Embryonic facial prominence (tissue), 1 donor: ENCODE results near the gene TBC1D22A.
"Not testable (repeated sequence)": the region's sequence is repeated elsewhere in the genome, so short reads cannot be mapped to it uniquely, and the experiment has no call there.

Experiments used
- DNase-seq: peaks from one replicate; pipeline ENCODE4 v3.0.0-alpha.2; 2016; ENCODE audit errors: extremely low spot score

Gene TBC1D22A

DNA sequence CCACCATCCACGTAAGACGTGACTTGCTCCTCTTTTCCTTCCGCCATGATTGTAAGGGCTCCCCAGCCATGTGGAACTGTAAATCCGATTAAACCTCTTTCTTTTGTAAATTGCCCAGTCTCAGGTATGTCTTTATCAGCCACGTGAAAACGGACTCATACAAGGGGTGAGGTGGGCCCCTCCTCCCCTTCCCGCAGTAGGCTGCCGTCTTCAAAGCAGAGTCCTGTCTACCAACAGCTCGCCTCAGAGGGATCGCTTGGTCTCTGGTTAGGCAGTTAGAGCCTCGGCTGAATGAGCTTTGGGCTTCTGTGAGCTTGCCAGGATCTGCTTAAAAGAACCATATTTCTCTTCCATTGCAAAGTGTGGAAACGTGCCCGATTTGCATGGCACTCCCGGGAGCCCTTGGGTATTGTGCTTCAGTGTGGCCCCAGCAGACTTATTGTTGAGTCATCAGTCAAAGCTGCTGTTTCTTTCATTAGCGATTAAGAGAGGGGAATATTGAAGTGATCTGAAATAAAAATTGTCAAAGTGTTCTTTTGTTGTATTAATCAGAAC is 338.3 kb downstream of the TBC1D22A start:
- DNase-seq = no peak

DNA sequence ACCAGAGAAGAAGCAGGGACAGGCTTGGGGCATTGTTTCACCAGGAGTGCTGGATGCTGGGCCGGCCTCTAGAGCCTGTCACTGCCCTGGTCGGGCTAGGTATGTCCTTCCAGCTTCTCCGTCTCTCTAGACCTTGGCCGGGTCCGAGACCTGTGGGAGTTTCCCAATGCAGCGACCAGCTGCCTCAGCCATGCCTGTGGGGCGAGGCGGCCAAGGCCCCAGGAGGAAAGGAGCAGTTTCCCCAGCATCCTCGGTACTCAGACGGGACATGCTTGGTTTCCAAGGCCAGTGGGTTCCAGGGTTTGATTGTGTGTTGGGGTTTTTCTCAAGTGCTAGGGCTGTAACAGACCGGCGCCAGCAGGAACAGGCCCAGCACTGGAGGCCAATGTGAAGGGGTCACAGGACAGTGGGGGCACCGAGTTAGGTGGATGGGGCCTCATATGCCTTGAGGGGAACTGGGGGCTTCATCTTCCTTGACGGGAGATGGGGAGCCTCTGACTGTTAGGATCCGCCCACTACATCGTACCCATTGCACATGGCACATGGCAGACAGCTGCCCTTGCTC is 339.0 kb downstream of the TBC1D22A start:
- no peak for DNase-seq

DNA sequence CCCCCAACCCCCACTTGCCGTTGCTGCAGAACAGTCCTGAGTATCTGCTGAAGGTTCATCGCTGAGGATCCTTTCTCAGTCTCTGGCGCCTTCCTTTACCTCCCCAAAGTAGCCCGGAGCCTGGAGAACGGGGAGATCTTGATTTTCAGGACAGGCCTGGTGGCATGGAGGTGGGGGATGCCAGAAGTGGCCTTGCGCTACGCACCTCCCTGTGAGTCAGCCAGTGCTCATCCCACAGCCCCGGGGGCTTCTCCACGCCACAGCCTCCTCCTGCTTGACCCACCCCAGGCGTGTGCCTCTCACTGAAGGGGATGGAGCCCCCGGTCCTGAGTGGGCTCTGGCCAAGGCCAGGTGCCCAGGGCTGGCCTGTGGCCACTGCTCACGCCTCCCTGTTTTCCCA is 339.6 kb downstream of the TBC1D22A start:
- no peak for DNase-seq

DNA sequence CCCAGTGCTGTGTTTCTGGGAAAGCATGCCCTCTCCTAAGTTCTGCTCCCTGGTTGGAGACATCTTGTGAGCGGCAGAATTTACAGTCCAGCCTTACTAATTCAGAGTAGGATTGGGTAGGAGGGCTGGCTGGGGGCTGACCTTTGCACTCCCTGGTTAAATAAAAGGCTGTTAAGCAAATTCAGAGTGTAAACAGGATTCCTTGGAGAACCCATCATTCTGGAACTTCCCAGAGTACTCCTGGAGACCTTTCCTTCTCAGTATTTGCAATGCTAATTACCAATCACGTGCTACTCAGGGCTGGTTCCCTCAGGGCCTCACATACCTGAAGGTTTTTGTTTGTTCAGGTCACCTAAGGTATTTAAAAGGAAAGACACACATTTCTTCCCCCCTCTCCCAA is 340.2 kb downstream of the TBC1D22A start:
- DNase-seq = no peak

DNA sequence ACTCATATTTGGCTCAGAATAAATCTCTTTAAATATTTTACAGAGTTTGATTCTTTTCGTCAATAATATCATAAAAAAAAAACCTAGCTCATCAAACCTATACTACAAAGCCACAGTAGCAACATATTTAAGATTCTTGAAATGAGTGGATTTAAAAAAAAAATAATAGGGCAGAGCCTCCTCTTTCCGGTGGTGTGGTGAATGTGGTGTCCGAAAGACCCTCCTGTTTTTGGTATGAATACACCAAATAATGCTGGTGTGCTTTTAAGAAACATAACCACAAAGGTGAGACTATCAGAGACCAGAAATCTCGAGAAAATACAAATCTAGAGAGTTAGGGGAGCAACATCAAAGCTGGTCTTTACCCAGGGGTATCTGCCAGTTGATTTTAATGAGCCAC is 342.6 kb downstream of the TBC1D22A start:
- no peak for DNase-seq

DNA sequence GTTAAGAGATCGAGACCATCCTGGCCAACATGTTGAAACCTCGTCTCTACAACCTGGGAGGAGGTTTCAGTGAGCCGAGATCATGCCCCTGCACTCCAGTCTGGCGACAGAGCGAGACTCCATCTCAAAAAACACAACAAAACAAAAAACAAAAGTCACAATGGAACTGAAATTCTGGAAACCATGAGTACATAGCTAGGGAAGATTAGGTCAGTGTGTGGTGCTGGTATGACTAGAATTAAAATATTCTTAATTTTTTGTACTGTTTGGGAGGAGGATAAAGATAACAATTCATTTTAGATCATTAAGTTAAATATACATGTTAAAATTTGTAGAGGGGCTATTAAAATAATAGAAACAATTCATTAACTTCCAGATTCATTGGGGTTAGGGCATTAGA is 344.4 kb downstream of the TBC1D22A start:
- no peak for DNase-seq

DNA sequence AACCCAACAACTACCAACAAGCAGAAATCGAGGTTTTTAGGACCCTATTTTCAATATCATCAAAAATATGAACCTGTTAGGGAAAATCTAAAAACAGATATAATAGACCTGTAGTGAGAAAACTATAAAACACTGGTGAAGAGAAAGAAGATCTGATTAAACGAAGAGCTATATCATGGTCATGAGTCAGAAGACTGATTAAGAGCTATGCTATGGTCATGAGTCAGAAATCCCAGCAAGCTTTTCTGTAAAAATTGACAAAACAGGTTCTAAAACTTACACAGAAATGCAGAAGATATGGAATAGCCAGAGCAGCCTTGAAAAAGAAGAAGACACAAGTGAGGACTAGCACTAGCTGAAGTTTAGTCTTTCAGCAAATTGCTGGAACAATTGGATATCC is 345.0 kb downstream of the TBC1D22A start:
- DNase-seq = no peak

DNA sequence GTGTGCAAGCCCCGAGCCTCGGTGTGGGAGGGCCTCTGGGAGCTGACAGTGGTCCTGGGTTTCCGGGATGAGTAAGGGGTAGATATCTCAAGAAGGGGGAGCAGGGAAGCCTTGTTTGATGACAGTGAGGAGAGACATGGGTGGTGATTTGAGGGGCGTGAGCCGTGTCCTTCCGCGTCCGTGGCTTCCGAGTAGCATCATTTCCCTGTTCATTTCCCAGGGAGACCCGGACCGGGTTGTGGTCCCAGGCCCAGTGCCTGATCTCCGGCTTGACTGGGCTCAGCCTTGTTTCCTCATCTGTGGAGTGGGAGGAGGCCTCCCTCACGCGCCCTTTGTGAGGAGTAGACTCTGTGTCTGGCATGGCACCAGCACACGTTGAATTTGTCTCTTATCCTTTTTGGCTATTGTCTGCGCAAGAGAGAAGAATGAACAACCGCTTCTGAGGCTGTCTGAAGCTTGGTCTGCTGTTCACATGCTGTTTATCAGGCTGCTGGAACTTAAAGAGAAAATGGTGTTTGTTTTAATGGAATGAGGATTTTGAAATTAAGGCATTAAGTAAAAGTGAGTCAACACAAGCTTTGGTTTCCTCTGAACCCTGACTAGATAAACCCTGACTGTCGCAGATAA is 348.5 kb downstream of the TBC1D22A start:
- DNase-seq = no peak

DNA sequence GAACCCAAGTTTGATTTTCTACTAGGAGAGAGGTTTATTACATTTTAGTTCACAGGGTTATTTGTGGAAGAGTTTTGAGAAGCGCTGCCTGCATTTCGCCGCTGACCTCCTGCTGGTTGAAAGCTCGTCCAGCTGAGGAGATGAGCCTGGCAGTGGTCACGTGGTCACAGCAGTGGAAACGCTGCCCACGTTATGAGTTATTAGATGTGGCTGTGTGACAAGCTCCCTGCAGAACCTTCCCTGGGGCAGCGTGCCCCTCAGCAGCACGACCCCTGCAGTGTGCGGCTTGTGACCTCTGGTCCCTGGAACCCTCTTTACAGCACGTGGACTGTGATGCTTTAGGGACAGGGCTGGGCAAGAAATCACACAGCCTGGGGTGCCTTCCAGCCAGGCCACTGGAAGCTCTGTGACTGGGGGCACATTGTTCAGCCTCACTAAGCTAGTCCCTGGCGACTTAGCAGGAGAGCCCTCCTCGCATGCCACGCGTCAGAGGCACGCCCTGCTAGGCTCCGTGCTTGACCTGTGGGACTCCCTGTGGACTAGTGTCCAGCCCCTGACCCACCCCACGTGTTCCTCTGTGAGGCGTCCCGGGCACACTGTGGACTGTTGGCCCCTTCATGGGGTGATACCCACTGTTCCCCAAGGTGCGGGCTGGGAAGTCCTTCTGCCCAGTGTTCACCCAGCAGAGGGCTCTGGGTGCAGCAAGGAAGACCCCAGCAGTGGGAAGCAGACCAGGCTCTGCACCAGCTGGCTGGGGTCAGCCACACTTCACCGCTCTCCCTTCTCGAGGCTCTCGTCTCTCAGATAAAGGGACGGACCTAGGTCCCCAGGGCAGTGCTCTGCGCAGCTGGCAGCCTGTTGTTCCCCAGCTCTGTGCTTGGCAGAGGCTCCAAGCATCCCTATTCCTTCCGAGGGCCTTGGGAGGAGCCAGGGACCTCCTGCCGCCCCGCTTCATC is 349.5 kb downstream of the TBC1D22A start:
- no peak for DNase-seq

DNA sequence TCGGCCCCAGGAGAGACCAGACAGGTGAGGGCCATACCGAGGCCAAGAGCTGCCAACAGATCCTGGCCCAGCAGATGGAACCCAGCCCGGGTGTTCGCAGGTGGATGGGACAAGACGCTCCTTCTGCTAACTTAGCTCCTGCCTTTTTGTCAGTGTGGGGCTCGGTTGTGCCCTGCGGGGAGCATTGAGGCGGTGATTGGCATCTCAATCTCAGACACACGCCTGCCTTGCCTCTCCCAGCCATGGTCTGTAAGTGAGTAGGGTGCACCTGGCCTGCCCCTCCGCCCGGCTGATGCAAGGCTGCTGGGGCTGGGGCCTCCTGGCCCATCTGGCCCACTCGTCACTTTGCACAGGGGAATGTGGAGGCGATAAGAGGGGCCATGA is 350.1 kb downstream of the TBC1D22A start:
- DNase-seq = no peak

DNA sequence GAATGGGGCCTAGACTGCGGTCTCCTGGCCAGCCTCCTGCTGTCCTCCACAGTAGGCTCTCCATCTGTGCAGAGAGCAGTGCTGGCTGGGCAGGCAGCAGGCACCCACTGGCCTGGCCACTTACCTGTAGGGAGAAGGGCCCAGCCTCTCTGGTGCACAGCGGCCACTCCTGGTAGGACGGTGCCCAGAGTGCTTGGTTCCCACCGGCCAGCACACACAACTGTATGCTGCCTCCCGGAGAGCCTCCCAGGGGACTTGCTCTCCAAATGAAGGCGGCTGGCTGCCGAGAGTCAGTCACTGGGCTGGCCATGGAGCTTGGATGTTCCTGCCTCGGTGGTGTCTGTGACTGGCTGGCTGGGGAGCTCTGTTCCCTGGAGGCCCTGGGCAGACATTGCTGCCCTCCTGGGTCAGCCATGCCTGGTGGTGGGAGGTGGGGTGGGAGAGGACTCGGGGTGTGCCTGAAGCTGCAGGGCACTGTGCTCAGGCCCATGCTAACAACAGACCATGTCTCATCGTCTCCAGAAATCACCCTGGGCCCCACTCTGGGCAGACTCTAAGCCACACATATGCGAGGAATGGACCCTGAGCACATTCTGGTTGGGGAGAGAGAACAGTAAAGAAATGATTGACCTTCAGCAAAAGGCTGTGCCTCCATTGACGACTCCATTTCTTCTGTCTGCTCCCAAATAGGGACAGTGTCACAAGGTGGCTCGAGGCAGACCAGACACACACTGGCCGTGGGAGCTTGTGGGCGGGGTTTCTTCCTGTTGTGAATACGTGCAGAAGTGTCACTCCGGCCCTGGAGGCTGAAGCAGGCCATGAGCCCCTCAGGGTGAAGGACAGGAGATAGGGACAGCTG is 350.8 kb downstream of the TBC1D22A start:
- no peak for DNase-seq

DNA sequence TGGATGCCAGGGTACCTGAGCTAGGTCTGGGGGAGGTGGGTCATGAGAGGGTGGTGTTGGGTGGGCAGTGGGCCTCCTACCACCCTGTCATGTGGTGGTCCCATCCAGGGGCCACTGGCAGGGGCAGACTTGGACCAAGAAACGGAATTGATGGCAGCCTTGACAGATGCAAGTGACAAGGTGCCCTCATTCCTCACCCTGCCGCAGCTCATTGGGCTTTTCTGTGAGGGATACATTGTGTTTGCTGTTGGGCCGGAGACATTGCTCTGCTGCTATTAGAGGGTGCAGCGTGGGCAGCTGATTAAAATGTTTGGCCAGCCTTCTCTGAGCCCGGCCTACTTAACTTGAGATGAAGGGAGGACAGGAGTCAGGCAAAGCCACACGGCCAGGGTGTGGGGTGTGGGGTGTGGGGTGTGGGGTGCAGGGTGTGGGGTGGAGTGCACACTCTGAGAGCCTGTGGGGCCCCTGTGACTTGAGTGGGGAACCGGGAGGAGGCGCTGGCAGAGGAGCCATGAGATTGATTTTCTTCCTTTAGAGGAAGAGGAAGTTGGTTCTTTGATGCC is 351.5 kb downstream of the TBC1D22A start:
- DNase-seq = no peak

DNA sequence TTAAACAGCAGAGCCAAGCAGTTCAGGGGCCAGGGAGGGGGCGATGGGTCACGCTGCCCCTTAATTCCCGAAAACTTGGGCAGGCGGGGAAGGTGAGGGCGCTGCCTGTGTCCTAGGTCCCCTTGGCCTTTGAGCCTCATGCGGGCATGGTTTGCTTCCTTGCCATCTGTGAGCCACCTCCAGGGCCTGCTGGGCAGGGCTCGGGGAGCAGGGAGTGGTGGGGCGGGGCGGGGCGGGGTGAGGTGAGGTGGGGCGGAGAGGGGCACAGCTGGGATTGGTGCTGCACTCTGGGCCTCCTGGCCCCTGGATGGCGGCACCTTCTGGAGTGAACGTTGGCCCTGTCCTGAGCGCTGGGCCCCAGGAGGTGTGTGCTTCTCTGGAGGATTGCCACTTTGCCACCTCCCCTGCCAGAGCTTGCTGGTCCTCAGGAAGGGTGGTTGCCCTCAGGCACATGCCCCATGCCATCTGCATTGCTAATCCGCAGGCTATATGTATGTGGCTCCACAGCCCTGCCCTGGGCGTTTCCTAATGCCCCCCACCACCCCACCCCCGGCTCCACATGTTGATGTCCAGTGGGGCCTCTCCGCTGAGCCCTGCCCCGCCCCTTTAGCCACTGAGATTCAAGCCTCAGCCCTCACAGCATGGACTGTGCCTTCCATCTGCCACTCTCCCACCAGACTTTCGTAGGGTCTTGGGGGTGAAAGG is 352.5 kb downstream of the TBC1D22A start:
- no peak for DNase-seq

DNA sequence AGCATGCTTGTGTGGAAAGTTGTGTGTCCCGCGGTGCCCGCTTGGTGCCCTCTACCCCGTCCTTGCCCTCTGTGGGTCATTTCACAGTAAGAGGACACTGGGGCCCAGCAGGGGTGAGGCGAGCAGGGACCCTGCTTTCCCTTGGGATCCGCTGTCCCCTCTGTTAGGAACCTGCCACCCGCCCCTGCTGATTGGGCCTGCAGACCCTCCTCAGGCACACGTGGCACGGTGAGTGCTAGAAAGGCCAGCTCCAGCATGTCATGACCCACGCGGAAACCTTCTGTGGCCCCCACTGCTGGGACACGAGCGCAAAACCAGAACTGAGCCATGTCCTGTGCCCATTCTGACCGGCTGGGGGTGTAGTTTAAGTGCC is 353.1 kb downstream of the TBC1D22A start:
- DNase-seq = no peak

DNA sequence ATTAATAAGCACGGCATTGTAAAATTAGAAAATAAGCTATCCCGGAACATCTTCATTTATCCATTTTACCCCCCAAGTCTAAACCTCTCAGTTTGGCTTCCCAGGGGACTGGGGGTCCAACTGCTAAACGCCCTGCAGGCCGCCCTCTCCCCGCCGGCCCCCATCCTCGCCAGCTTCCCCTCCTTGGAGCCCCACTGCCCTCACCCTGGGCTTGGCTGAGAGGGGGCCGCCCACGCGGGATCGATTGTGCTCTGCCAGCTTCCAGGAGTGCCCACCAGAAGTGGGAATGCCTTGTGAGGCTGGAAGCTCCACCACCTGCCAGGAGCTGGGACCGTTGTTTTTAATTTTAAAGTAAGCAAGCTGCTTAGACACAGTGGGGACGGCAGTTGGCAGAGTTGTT is 353.5 kb downstream of the TBC1D22A start:
- no peak for DNase-seq

DNA sequence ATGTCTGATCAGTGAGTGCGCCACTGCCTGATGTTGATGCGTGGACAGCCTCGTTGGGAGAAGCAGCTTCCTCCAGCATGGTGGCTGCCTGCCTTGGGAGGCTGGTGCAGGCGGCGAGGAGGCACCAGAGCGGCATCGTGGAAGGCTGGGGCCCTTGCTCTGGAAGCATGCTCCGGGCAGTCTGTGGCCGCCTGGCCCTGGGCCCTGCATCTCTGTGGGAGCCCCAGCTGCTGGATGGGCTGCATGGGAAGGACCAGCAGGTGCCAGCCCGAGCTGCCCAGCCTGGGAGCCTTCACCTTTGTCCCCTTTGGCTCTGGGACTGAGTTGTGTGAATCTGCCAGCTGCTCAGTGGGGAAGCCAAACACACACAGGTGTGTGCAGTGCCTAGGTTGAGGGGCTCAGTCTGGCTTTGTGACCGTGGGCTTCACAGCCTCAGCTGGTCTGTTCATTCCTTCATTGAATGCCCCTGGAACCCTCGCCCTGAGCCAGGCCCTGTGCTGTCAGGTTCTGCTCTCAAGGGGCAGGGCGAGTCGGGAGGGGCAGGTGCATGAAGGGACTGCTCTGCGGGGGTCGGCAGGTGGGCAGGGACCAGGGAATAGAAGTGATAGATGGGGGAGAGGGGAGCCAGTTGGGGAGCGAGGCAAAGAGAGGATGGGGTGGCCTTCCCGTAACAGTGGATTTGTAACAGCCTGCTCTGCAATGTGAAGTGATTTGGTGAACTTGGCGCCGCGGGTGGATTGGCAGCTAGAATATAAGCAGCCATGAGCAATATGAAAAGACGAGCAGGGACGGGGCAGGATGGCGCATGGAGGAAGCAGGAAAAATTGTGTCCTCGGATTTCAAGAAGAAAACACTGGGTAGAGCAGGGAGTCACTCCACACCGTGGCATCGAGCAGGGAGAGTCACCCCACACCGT is 354.2 kb downstream of the TBC1D22A start:
- no peak for DNase-seq

DNA sequence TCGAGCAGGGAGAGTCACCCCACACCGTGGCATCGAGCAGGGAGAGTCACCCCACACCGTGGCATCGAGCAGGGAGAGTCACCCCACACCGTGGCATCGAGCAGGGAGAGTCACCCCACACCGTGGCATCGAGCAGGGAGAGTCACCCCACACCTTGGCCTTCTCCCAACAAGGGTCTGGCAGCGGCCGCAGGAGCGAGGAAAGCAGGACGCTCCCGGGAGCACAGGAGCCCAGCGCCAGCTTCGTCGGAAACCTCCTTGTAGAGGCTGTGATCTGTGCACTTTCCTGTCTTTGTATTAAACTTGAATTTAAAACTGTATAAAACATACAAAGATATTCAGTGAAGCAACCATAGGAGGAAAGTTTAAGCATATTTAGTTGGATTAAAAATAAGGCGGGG is 355.0 kb downstream of the TBC1D22A start:
- DNase-seq = not testable (repeated sequence)

DNA sequence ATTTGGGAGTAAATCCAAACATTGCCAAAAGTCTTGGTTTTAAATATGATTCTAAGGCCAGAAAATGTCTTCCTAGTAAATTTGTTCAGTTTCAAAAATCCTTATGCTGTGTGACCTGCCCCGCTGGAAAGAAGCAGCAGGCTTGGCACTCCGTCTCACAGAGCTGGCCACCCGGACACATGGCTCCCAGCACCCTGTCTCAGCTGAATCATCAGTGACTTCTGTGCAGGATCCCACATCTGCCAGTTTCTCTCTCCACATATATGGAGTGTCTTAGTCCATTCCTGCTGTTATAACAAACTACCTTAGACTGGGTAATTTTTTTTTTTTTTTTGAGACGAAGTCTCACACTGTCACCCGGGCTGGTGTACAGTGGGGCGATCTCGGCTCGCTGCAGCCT is 356.7 kb downstream of the TBC1D22A start:
- DNase-seq = no peak

DNA sequence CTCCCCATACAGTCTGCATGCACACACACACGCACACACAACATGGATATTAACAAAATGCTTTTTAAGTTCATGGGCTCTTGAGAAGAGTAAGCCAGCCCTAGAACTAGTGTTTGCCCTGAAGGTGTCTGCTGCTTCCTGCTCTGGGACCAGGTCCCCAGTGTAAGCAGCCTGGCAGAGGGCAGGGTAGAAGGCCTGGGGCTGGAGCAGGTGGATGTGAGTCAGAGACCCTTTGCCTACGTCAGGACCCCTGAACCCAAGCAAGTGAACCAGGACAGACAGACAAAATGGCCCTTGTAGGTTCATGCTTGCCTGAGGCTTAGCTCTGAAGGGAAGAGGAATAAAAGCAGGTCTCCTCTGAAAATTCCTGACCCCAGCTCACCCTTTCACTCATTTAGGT is 357.9 kb downstream of the TBC1D22A start:
- no peak for DNase-seq

DNA sequence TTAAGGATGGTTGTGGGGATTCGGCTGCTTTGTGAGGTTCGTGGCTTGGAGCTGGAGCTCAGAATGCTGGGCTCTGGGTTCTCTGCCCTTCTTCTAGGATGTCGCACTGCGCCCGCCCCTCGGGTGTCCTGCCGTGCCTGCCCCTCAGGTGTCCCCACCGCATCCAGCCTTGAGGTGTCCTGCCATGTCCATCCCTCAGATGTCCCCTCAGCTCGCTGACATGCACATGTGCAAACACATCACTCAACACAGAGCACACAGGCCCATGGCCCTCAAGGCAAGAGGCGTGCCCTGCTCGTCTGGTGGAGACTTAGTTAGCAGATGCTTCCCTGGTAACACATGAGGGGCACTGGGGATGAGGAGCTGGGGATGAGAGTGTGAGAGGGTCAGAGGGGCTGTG is 359.3 kb downstream of the TBC1D22A start:
- DNase-seq = no peak
